A549 (cell line): Measurements from ENCODE around the gene HARS1. TPM values are rescaled to one million over a fixed set of nuclear protein-coding genes. Genes with fewer than 3 reads are reported as not detected.
"Not testable (repeated sequence)": the region's sequence is repeated elsewhere in the genome, so short reads cannot be mapped to it uniquely, and the experiment has no call there.

ENCODE experiments used
- ATAC-seq, 2 experiments: fragments of 200-7000 bp in 1 of 2; fragments of >200 bp in 1 of 2; cut with Nextera tagmentation in 1 of 2; cut with Tn5 transposase in 1 of 2; 3 replicates each; pipeline versions ENCODE4 v1.8.0 to v1.9.1; 2018 to 2020; ENCODE audit warnings: mild to moderate bottlenecking in 1 of 2, moderate library complexity in 1 of 2
- CTCF ChIA-PET: fragments of 300-600 bp; sonication (Branson Sonifier 250); formaldehyde crosslinking; extraction: SDS; loops from one replicate; lab custom pipeline; 2021; ENCODE audit warnings: antibody characterized with exemption, inconsistent platforms; lab: Yijun Ruan, JAX
- POLR2A ChIA-PET: fragments of 350-600 bp; formaldehyde crosslinking; extraction: SDS; loops from one replicate; lab custom pipeline; 2021; ENCODE audit warnings: antibody characterized with exemption, inconsistent platforms; lab: Yijun Ruan, JAX
- DNase-seq, 2 experiments: peaks; one replicate each; pipeline versions ENCODE4 v3.0.0 to v3.0.0-alpha.2; 2011 to 2016; ENCODE audit warnings: low read depth in 1 of 2, low spot score in 1 of 2
- FAIRE-seq: peaks from 2 replicates; lab custom pipeline; 2011; peaks lifted over from hg19 to GRCh38; lab: Jason Lieb, UNC
- H3K27ac ChIP-seq, 2 experiments: fragments of >200 bp; sonication (Bioruptor Twin); formaldehyde crosslinking; 3 replicates each; pipeline ENCODE4 v1.5.1; 2016 to 2017
- H3K4me1 ChIP-seq: fragments of >200 bp; sonication (Bioruptor Twin); formaldehyde crosslinking; 3 replicates; pipeline ENCODE4 v1.6.1; 2016
- H3K4me2 ChIP-seq: fragments of >200 bp; sonication (Bioruptor Twin); formaldehyde crosslinking; 3 replicates; pipeline ENCODE4 v1.6.1; 2016
- H3K4me3 ChIP-seq: fragments of >200 bp; sonication (Bioruptor Twin); formaldehyde crosslinking; 3 replicates; pipeline ENCODE4 v1.5.1; 2016
- H3K9me3 ChIP-seq: fragments of >200 bp; sonication (Bioruptor Twin); formaldehyde crosslinking; 3 replicates; pipeline ENCODE4 v1.6.1; 2016
- MAZ ChIP-seq: fragments of 150-350 bp; IDR thresholded peaks from 2 replicates; pipeline ENCODE4 v1.6.1; 2014; ENCODE audit warnings: antibody characterized with exemption, low read depth, low read length, borderline replicate concordance
- ZFP36 ChIP-seq: fragments of 450-650 bp; IDR thresholded peaks from 2 replicates; pipeline ENCODE4 v1.6.1; 2014; ENCODE audit warnings: borderline replicate concordance; ENCODE audit not compliant: partially characterized antibody
- WGBS: methylation state at CpG from one replicate; pipeline ENCODE4 v1.1.6; 2017; ENCODE audit errors: missing lambda C conversion rate; 5-methylcytosine and 5-hydroxymethylcytosine counted together
- polyA plus RNA-seq, 4 experiments: library from polyadenylated mRNA; depleted of rRNA in 3 of 4; stranded (reverse); fragments of >200 nt; fragmentation: RNase III in 1 of 4; extraction: RNeasy Plus Mini Kit Qiagen cat#74134 plus additional on column Dnase treatment in 1 of 4; gene quantifications; 2 replicates in 3 of 4; 3 replicates in 1 of 4; pipeline ENCODE4 v1.2.3, GENCODE V29; 2011 to 2017
- small RNA-seq, 6 experiments: library from RNA; depleted of rRNA; stranded (forward); fragments of <200 nt; gene quantifications; one replicate each; pipeline ENCODE3, GENCODE V24; 2012

Gene HARS1
- polyA plus RNA-seq, 2 of the 4 experiments (the other 2 are of a cell fraction), result 80.5 to 87.1 TPM

DNA sequence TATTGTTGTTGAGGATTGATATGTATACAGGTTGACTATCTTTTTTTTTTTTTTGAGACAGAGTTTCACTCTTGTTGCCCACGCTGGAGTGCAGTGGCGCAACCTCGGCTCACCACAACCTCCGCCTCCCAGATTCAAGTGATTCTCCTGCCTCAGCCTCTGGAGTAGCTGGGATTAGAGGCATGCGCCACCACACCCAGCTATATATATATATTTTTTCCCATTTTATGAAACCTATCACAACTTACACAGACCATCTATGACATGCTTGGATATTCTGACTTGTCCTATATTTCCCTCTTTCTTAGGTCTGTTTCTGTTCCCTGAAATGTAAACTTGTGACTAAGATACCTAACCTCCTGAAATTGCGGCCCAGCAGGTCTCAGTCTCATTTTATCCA lies 63.2 kb downstream of the HARS1 start:
- FAIRE-seq (no peak), ATAC-seq (no peak), DNase-seq (no peak)
- TF ChIP-seq ZFP36 (peak; percentile 89), MAZ (no peak)
- peaks cover 15% of the 10 kb centered on the region for H3K4me1 ChIP-seq
- H3K4me3 ChIP-seq, result no peak overlapping the region
- H3K4me2 ChIP-seq, result no peak overlapping the region
- CTCF ChIA-PET, result interaction anchor here (0.8 to 1.1 kb wide), 2 partner anchors 14 to 269 kb away, joined by 3 read pairs; no protein-coding TSS in a partner anchor
- no peak overlapping the region for H3K27ac ChIP-seq
- POLR2A ChIA-PET, result no interaction called here
- peaks cover 20% of the 10 kb centered on the region for H3K9me3 ChIP-seq
- WGBS, result 62% methylated on average over 6 of the region's 6 CpGs

DNA sequence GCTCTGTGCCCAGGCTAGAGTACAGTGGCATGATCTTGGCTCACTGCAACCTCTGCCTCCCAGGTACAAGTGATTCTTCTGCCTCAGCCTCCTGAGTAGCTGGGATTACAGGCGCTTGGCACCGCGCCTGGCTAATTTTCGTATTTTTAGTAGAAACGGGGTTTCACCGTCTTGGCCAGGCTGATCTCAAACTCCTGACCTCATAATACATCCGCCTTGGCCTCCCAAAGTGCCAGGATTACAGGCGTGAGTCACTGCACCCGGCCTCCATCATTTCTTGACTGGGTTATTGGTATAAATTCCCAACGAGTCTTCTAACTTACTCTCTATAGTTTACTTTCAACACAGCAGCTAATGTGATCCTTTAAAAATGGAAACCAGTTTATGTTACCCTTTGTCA lies 66.3 kb downstream of the HARS1 start:
- H3K9me3 ChIP-seq, result peaks cover 24% of the 10 kb centered on the region
- POLR2A ChIA-PET, ATAC-seq, H3K27ac ChIP-seq, H3K4me3 ChIP-seq, DNase-seq, H3K4me2 ChIP-seq, FAIRE-seq, H3K4me1 ChIP-seq: not testable (repeated sequence)
- 73% methylated on average over 10 of the region's 10 CpGs for WGBS
- CTCF ChIA-PET, result interaction anchor here (1.0 to 1.2 kb wide), 3 partner anchors 11 to 48 kb away, joined by 3 to 4 read pairs (median 4); partner anchors contain the start of gene TMCO6

Small RNAs within 50 kb of the gene (small RNA-seq; reads per million reads assigned to genes)
- gene VTRNA1-1, result 3.9 to 257 (median 96.0) reads per million in 6 experiments
- gene VTRNA1-2, result 2.6 to 6,496 (median 797) reads per million in 6 experiments
- gene VTRNA1-3, result 0.78 to 45.6 (median 20.0) reads per million in 6 experiments

Other genes starting within 250 kb of the HARS1 start
- 2.0 and 2.9 TPM in 2 replicates for gene EIF4EBP3, start 143.7 kb downstream of the HARS1 start, polyA plus RNA-seq (2011; rRNA removed)
- 0.96 to 1.6 TPM (median 1.2 TPM) in 3 replicates for gene EIF4EBP3, start 143.7 kb downstream of the HARS1 start, polyA plus RNA-seq (2017; fragmentation: RNase III; extraction: RNeasy Plus Mini Kit Qiagen cat#74134 plus additional on column Dnase treatment)
- 48.1 and 50.8 TPM in 2 replicates for gene SRA1, start 133.9 kb downstream of the HARS1 start, polyA plus RNA-seq (2011; rRNA removed)
- gene SRA1, start 133.9 kb downstream of the HARS1 start, polyA plus RNA-seq (2017; fragmentation: RNase III; extraction: RNeasy Plus Mini Kit Qiagen cat#74134 plus additional on column Dnase treatment), result 28.6 to 32.1 TPM (median 30.3 TPM) in 3 replicates
- 11.7 and 13.4 TPM in 2 replicates for gene APBB3, start 126.8 kb downstream of the HARS1 start, polyA plus RNA-seq (2011; rRNA removed)
- gene APBB3, start 126.8 kb downstream of the HARS1 start, polyA plus RNA-seq (2017; fragmentation: RNase III; extraction: RNeasy Plus Mini Kit Qiagen cat#74134 plus additional on column Dnase treatment), result 7.1 to 10.6 TPM (median 9.4 TPM) in 3 replicates
- 79.5 and 135 TPM in 2 replicates for gene SLC35A4, start 126.5 kb downstream of the HARS1 start, polyA plus RNA-seq (2011; rRNA removed)
- 62.1 to 70.3 TPM (median 65.6 TPM) in 3 replicates for gene SLC35A4, start 126.5 kb downstream of the HARS1 start, polyA plus RNA-seq (2017; fragmentation: RNase III; extraction: RNeasy Plus Mini Kit Qiagen cat#74134 plus additional on column Dnase treatment)
- gene CD14, start 58.2 kb downstream of the HARS1 start, polyA plus RNA-seq (2011; rRNA removed), result 3.3 and 6.3 TPM in 2 replicates
- gene CD14, start 58.2 kb downstream of the HARS1 start, polyA plus RNA-seq (2017; fragmentation: RNase III; extraction: RNeasy Plus Mini Kit Qiagen cat#74134 plus additional on column Dnase treatment), result 2.0 to 3.5 TPM (median 2.9 TPM) in 3 replicates
- gene TMCO6, start 51.9 kb downstream of the HARS1 start, polyA plus RNA-seq (2011; rRNA removed), result 11.8 and 14.6 TPM in 2 replicates
- 13.3 to 18.1 TPM (median 16.1 TPM) in 3 replicates for gene TMCO6, start 51.9 kb downstream of the HARS1 start, polyA plus RNA-seq (2017; fragmentation: RNase III; extraction: RNeasy Plus Mini Kit Qiagen cat#74134 plus additional on column Dnase treatment)
- 100 and 119 TPM in 2 replicates for gene NDUFA2, start 43.7 kb downstream of the HARS1 start, polyA plus RNA-seq (2011; rRNA removed)
- 175 to 185 TPM (median 180 TPM) in 3 replicates for gene NDUFA2, start 43.7 kb downstream of the HARS1 start, polyA plus RNA-seq (2017; fragmentation: RNase III; extraction: RNeasy Plus Mini Kit Qiagen cat#74134 plus additional on column Dnase treatment)
- gene IK, start 43.5 kb downstream of the HARS1 start, polyA plus RNA-seq (2011; rRNA removed), result 120 and 158 TPM in 2 replicates
- gene IK, start 43.5 kb downstream of the HARS1 start, polyA plus RNA-seq (2017; fragmentation: RNase III; extraction: RNeasy Plus Mini Kit Qiagen cat#74134 plus additional on column Dnase treatment), result 150 to 170 TPM (median 160 TPM) in 3 replicates
- 23.3 and 26.6 TPM in 2 replicates for gene WDR55, start 26.5 kb downstream of the HARS1 start, polyA plus RNA-seq (2011; rRNA removed)
- gene WDR55, start 26.5 kb downstream of the HARS1 start, polyA plus RNA-seq (2017; fragmentation: RNase III; extraction: RNeasy Plus Mini Kit Qiagen cat#74134 plus additional on column Dnase treatment), result 32.1 to 39.2 TPM (median 36.2 TPM) in 3 replicates
- 0.63 and 0.78 TPM in 2 replicates for gene DND1, start 17.8 kb downstream of the HARS1 start, polyA plus RNA-seq (2011; rRNA removed)
- gene DND1, start 17.8 kb downstream of the HARS1 start, polyA plus RNA-seq (2017; fragmentation: RNase III; extraction: RNeasy Plus Mini Kit Qiagen cat#74134 plus additional on column Dnase treatment), result 1.0 to 1.3 TPM (median 1.1 TPM) in 3 replicates
- 46.6 and 55.1 TPM in 2 replicates for gene HARS2, start 85 bp upstream of the HARS1 start, polyA plus RNA-seq (2011; rRNA removed)
- gene HARS2, start 85 bp upstream of the HARS1 start, polyA plus RNA-seq (2017; fragmentation: RNase III; extraction: RNeasy Plus Mini Kit Qiagen cat#74134 plus additional on column Dnase treatment), result 43.5 to 45.1 TPM (median 44.9 TPM) in 3 replicates
- gene ZMAT2, start 9.1 kb upstream of the HARS1 start, polyA plus RNA-seq (2011; rRNA removed), result 62.1 and 90.9 TPM in 2 replicates
- 208 to 209 TPM (median 209 TPM) in 3 replicates for gene ZMAT2, start 9.1 kb upstream of the HARS1 start, polyA plus RNA-seq (2017; fragmentation: RNase III; extraction: RNeasy Plus Mini Kit Qiagen cat#74134 plus additional on column Dnase treatment)
- 0.37 and 0.52 TPM in 2 replicates for gene PCDHA1, start 94.8 kb upstream of the HARS1 start, polyA plus RNA-seq (2011; rRNA removed)
- gene PCDHA1, start 94.8 kb upstream of the HARS1 start, polyA plus RNA-seq (2017; fragmentation: RNase III; extraction: RNeasy Plus Mini Kit Qiagen cat#74134 plus additional on column Dnase treatment), result 0.12 to 0.18 TPM (median 0.13 TPM) in 3 replicates
- gene PCDHA2, start 103.5 kb upstream of the HARS1 start, polyA plus RNA-seq (2011; rRNA removed), result 0.03 and 0.07 TPM in 2 replicates
- gene PCDHA2, start 103.5 kb upstream of the HARS1 start, polyA plus RNA-seq (2017; fragmentation: RNase III; extraction: RNeasy Plus Mini Kit Qiagen cat#74134 plus additional on column Dnase treatment), result 0.08 TPM in 3 replicates
- gene PCDHA3, start 109.7 kb upstream of the HARS1 start, polyA plus RNA-seq (2011; rRNA removed), result 1.5 and 1.7 TPM in 2 replicates
- gene PCDHA3, start 109.7 kb upstream of the HARS1 start, polyA plus RNA-seq (2017; fragmentation: RNase III; extraction: RNeasy Plus Mini Kit Qiagen cat#74134 plus additional on column Dnase treatment), result 0.84 to 1.0 TPM (median 0.88 TPM) in 3 replicates
- gene PCDHA4, start 115.7 kb upstream of the HARS1 start, polyA plus RNA-seq (2011; rRNA removed), result 2.8 and 3.3 TPM in 2 replicates
- gene PCDHA4, start 115.7 kb upstream of the HARS1 start, polyA plus RNA-seq (2017; fragmentation: RNase III; extraction: RNeasy Plus Mini Kit Qiagen cat#74134 plus additional on column Dnase treatment), result 1.6 to 2.2 TPM (median 1.9 TPM) in 3 replicates
- gene PCDHA5, start 130.2 kb upstream of the HARS1 start, polyA plus RNA-seq (2011; rRNA removed), result 0.32 and 0.62 TPM in 2 replicates
- 0.64 to 0.84 TPM (median 0.78 TPM) in 3 replicates for gene PCDHA5, start 130.2 kb upstream of the HARS1 start, polyA plus RNA-seq (2017; fragmentation: RNase III; extraction: RNeasy Plus Mini Kit Qiagen cat#74134 plus additional on column Dnase treatment)
- 0.16 TPM in 2 replicates for gene PCDHA6, start 136.6 kb upstream of the HARS1 start, polyA plus RNA-seq (2011; rRNA removed)
- gene PCDHA6, start 136.6 kb upstream of the HARS1 start, polyA plus RNA-seq (2017; fragmentation: RNase III; extraction: RNeasy Plus Mini Kit Qiagen cat#74134 plus additional on column Dnase treatment), result 0.03 to 0.07 TPM (median 0.04 TPM) in 3 replicates
- gene PCDHA7, start 142.9 kb upstream of the HARS1 start, polyA plus RNA-seq (2011; rRNA removed), result 0.23 and 0.25 TPM in 2 replicates
- gene PCDHA7, start 142.9 kb upstream of the HARS1 start, polyA plus RNA-seq (2017; fragmentation: RNase III; extraction: RNeasy Plus Mini Kit Qiagen cat#74134 plus additional on column Dnase treatment), result 0.08 to 0.14 TPM (median 0.09 TPM) in 3 replicates
- gene PCDHA8, start 149.8 kb upstream of the HARS1 start, polyA plus RNA-seq (2011; rRNA removed), result 0.12 and 0.16 TPM in 2 replicates
- 0.05 to 0.10 TPM in 2 of 3 replicates, not detected in the other for gene PCDHA8, start 149.8 kb upstream of the HARS1 start, polyA plus RNA-seq (2017; fragmentation: RNase III; extraction: RNeasy Plus Mini Kit Qiagen cat#74134 plus additional on column Dnase treatment)
- gene PCDHA9, start 157.0 kb upstream of the HARS1 start, polyA plus RNA-seq (2011; rRNA removed), result 0.03 and 0.08 TPM in 2 replicates
- gene PCDHA9, start 157.0 kb upstream of the HARS1 start, polyA plus RNA-seq (2017; fragmentation: RNase III; extraction: RNeasy Plus Mini Kit Qiagen cat#74134 plus additional on column Dnase treatment), result 0.01 TPM in 1 of 3 replicates, not detected in the others
- gene PCDHA10, start 164.5 kb upstream of the HARS1 start, polyA plus RNA-seq (2011; rRNA removed), result 0.06 and 0.12 TPM in 2 replicates
- 0.01 TPM in 3 replicates for gene PCDHA10, start 164.5 kb upstream of the HARS1 start, polyA plus RNA-seq (2017; fragmentation: RNase III; extraction: RNeasy Plus Mini Kit Qiagen cat#74134 plus additional on column Dnase treatment)
- gene PCDHA11, start 177.6 kb upstream of the HARS1 start, polyA plus RNA-seq (2011; rRNA removed), result 0.20 and 0.27 TPM in 2 replicates
- 0.08 to 0.16 TPM (median 0.14 TPM) in 3 replicates for gene PCDHA11, start 177.6 kb upstream of the HARS1 start, polyA plus RNA-seq (2017; fragmentation: RNase III; extraction: RNeasy Plus Mini Kit Qiagen cat#74134 plus additional on column Dnase treatment)
- gene PCDHA12, start 183.9 kb upstream of the HARS1 start, polyA plus RNA-seq (2011; rRNA removed), result 2.9 and 3.0 TPM in 2 replicates
- gene PCDHA12, start 183.9 kb upstream of the HARS1 start, polyA plus RNA-seq (2017; fragmentation: RNase III; extraction: RNeasy Plus Mini Kit Qiagen cat#74134 plus additional on column Dnase treatment), result 2.5 TPM in 3 replicates
- gene PCDHA13, start 190.8 kb upstream of the HARS1 start, polyA plus RNA-seq (2011; rRNA removed), result 0.09 and 0.14 TPM in 2 replicates
- not detected in 3 replicates for gene PCDHA13, start 190.8 kb upstream of the HARS1 start, polyA plus RNA-seq (2017; fragmentation: RNase III; extraction: RNeasy Plus Mini Kit Qiagen cat#74134 plus additional on column Dnase treatment)
- gene PCDHAC1, start 234.9 kb upstream of the HARS1 start, polyA plus RNA-seq (2011; rRNA removed), result 3.3 and 3.5 TPM in 2 replicates
- gene PCDHAC1, start 234.9 kb upstream of the HARS1 start, polyA plus RNA-seq (2017; fragmentation: RNase III; extraction: RNeasy Plus Mini Kit Qiagen cat#74134 plus additional on column Dnase treatment), result 0.55 to 0.57 TPM (median 0.57 TPM) in 3 replicates